GM04504 (cell line): ENCODE results near the gene ADAP1.
"Not testable (repeated sequence)": the region's sequence is repeated elsewhere in the genome, so short reads cannot be mapped to it uniquely, and the experiment has no call there.

ENCODE experiments used
- DNase-seq: peaks from one replicate; pipeline ENCODE4 v3.0.0-alpha.2; 2012; ENCODE audit warnings: low read depth

The ADAP1 gene

DNA sequence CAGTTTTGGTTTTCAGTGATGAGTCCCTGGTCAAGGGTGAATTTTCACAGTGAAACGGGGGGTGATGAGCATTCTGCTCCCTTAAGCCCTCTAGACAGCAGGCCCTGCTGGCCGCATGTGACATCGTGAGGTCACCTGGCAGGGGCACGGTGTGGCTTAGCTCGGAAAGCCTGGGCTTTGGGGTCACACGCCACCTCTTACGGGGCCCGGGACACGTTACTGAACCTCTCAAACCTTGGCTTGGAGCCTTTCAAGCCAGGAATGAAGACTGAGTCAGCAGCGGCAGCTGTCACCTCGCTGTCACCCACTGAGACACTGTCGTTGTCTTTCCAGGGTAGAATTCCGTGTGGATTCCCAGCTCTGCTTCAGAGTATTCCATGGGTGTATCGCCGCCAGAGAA is 74.0 kb downstream of the ADAP1 start:
- no peak for DNase-seq

DNA sequence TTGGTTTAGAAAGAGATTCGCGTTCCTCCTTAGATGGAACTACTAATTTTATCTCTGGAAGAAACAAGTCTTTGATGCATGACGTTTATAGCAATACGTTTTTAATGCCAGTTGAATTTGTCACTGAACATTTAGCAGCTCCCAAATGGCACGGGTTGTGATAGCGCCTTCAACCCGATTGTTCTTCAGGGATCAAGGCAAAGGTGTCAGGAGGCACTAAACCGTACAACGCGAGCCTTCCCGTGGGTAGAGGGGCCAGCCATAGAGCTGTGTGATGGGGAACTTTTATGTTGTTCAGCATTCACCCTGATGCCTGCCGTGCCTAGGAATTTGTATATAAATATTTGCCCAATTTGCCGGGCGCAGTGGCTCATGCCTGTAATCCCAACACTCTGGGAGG is 74.8 kb downstream of the ADAP1 start:
- no peak for DNase-seq

DNA sequence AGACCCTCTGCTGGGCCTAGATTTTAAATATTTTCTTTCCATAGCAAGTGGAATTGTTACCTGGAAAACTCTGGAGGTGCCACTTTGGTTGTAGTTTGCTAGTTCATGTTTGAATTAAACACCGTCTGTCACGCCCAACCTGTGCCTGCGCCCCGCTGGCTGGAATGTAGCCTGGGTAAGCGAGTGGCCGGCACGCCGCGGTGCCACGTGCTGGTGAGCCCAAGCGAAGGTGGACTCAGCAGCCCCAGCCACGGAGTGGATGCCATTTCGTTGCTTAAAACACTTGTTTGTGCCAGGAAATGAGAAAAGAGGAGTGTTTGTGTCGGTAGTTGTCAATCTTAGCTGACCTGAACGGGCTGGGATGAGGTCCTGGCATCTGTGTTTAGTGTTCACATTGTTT is 75.4 kb downstream of the ADAP1 start:
- no peak for DNase-seq

DNA sequence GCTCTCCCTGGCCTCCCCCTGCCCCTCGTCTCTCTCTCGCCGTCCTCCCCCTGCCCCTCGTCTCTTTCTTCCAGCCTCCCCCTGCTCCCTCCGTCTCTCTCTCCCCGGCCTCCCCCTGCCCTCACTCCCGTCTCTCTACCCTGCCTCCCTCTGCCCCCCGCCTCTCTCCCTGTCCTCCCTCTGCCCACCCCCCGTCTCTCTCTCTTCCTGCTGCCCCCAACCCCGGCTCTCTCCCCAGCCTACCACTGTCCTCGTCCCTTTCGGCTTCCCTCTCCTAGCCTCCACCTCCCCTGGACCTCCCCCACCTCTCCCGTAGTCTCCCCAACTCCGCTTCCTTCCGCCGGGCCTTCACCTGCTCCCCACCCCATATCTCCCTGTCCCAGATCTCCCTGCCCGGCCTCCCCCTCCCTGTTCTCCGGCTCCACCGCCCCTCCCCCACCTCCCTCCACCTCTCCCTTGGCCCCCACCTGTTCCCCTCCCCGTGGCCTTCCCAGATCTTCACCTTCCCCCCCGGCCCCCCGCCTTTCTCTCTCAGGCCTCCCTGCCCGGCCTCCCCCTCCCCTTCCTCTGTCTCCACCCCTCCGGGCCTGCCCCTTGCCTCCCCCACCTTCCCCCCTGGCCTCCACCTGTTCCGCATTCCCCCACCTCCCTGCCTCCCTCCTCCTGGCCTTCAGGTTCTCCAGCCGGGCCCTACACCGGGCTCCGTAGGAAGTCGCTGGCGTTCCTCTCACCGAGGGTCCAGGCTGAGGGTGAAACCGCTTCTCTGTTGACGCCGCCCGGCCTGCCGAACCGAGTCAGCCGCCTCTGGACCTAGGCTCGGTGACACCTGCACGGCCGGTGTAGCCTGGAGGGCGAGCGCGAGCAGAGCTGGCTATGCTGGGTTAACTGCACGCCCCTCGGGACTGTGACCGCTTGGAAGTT is 76.9 kb downstream of the ADAP1 start:
- no peak for DNase-seq

DNA sequence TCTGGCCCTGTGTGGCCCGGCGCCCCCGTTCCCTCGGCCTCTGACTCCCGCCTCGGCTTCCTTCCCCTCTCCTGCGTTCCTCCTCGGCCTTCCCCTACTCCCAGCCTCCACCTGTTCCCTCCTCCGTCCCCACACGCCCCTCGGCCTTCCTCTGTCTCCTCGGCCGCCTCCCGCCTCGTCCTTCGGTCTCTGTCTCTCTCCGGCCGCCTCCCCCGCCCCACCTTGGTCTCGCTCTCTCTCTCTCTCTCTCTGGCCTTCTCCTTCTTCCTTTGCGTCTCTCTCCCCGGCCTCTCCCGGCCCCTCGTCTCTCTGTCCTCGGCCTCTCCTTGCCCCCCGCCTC is 77.5 kb downstream of the ADAP1 start:
- DNase-seq = no peak

DNA sequence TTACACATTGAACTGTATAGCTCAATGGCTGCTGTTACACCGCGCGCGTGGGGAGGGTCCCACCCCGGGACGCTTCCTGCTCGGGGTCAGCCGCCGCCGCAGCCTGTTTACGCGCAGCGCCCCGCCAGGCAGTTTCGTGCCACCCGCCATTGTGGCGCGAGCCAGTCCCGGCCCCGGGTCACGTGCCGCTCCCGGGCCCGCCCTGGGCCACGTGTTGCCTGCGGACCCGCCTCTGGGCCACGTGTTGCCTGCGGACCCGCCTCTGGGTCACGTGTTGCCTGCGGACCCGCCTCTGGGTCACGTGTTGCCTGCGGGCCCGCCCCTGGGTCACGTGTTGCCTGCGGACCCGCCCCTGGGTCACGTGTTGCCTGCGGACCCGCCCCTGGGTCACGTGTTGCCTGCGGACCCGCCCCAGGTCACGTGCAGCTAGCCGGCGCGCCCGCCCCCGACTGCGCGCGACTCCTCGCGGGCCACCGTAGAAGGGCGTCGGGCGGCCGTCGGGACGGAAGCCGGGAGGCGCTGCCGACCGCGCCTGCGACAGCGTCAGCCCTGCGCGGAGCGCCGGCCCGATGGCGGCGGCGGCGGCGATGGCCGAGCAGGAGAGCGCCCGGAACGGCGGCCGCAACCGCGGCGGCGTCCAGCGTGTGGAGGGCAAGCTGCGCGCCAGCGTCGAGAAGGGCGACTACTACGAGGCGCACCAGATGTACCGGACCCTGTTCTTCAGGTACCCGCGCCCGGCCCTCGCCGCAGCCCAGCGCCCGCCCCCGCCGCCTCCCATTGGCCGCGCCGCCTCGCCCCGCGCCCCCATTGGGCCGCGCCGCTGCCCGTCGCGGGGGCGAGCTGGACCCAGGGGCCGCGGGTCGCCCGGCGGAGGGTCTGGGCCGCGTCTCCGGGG is 78.2 kb downstream of the ADAP1 start, which contains the start of gene GET4:
Gene GET4, plus strand, starts transcription at position 478 of the 895 bp plus-strand sequence. Its CDS starts 92 bp downstream, at position 570.
- DNase-seq = peak; percentile 90

DNA sequence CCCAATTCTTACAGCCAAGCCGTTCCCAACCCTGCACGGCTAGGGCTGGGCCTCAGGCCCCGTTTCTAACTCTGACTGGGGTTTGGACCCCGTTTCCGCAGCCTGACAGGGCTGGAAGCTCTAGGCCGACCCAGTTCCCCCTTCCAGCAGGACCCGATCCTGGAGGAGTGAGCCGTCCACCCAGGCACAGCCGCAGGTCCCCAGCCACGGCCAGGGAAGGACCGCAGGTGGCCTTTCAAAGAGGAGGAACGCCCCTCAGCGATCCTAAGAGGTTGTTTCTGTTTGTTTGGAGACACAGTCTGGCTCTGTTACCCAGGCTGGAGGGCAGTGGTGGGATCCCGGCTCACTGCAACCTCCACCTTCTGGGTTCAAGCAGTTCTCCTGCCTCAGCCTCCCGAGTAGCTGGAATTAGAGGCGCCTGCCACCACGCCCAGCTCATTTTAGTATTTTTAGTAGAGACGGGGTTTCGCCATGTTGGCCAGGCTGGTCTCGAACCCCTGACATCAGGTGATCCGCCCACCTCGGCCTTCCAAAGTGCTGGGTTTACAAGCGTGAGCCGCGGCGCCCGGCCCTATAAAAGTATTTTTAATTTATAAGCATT is 78.9 kb downstream of the ADAP1 start:
- no peak for DNase-seq

DNA sequence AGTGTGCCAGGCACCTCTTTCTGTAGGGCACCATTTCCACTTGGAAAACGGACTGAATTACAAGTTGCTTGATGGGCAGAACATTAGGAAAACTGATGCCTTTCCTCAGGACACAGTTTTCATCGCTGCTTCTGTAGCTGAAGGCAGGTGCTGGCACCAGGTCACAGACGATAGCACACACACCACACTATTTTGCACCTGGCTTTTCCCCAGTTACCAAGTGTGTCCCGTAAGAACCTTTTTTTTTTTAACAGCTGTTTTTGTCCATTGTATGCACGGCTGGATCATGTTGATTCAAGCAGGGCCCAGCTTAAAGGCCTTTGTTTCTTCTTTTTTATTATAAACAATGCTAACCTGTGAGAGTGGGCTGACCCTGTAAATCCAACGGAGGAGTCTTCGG is 79.4 kb downstream of the ADAP1 start:
- no peak for DNase-seq

DNA sequence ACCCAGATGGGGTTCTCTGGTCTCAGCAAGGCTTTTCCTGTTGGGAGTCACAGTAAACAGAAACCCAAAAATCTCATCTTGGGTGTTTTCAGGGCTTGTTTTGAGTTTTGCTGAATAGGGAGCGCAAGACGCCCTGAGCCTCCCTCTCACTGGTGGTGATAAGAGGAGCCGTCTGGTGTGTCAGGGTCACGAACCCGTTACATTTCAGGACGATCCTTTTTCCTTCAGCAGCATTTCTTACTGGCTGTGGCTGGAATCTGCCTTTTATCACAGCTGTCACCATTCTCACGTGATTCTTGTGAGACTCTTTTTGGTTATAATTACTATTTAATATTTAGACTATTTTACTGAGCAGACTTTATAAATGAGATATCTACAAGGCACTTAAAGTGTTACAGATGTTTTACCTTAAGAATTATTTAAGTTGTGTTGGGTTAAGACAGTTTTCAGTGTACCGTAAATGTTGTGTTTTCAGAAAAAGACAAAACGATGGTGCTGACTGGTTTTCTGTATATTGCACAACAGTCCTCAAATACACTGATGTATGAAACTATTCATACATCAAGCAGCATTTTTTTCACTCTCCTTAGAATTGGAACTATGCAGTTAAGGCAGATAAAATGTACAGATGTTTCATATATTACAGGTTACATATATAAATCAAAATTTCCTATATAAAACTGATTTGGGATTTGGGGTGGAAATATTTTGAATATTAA is 80.3 kb downstream of the ADAP1 start:
- no peak for DNase-seq

DNA sequence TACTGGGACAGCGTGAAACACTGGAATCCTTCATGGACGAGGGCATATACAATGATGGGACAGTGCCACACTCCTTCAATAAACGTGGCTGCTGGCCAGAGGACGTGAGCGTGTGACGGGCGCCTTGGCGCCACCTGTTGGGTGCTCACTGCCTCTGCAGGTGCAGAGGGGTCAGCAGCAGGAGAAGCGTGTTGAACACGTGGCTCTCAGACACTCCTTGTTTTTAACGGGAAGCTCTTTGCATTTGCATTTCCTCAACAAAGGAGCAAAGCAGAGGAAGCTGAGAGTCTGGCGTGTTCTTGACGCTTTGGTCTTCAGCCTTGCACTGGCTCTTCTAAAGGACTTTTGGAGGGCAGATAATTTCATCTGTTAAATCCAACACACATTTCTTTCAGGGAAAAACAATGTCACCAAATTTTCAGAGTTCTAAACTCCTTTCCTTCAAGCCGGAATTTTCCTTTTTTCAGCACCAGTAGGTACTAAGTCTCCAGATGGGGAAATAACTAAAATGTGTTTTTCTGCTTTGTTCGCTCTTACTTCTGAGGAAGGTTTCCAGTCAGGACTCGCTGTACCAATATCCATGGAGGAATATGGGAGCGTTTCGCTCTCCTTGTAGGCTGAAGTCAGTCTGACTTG is 81.0 kb downstream of the ADAP1 start:
- peak; percentile 60 for DNase-seq

DNA sequence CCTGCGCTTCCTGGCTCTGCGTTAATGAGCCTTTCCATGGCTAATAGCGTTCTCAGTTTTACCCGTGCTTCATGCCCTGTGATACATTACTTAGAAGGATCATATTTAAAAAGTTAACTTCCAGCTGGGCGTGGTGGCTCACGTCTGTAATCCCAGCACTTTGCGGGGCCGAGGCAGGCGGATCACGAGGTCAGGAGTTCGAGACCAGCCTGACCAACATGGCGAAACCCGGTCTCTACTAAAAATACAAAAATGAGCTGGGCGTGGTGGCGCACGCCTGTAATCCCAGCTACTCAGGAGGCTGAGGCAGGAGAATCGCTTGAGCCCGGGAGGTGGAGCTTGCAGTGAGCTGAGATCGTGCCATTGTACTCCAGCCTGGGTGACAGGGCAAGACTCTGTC is 81.8 kb downstream of the ADAP1 start:
- not testable (repeated sequence) for DNase-seq

DNA sequence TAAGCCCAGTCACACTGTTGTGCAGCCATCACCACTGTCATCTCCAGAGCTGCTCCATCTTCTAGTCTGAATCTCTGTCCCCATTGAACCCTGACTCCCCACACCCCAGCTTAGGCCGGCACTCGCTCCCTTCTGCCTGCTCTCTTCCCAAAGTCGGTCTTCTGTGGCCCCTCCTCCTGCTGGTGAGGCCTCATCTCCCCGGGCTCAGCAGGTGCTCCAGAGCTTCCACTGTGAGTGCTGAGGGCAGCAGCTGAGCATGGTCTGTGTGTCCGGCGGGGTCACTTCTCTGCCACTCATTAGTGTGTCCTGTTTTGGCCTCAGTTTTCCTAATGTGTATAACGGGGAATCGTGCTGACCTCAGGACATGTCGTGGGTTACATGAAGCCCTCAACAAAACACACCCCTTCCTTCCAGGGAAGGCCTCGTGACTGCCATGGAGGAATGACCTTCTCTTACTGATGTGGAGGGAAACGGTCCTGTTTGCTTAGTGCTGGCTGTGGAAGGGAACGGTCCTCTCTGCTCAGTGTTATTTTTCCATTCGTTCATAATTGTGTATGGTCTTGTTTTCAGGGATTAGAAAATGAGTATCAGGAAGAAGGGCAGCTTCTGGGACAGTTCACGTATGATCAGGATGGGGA is 82.5 kb downstream of the ADAP1 start:
- DNase-seq = no peak

DNA sequence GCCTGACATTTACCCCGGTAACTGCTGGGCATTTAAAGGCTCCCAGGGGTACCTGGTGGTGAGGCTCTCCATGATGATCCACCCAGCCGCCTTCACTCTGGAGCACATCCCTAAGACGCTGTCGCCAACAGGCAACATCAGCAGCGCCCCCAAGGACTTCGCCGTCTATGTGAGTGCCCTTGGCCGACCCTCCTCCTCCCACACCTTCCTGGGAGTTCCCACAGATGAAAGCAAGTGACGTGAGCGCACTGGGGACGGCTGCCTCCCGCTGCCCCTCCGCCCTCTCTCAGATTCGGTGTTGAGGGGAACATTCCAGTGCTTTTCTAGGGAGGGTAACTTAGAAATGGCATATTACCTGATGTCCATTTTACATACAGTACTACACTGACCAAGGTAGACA is 85.1 kb downstream of the ADAP1 start:
- no peak for DNase-seq

DNA sequence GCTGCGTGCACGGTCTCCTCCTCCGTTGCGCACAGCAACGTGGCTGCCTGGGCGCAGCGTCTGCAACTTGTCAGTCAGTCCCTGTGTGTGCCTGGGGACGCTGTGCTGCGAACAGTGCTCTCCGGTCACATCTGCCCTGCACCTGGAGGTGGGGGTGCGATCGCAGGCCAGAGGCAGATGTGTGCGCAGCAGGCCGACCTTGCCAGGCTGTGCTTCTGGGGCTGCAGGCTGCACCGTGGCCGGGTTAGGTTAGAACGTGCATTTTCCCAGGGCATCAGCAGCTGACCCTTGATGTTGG is 86.3 kb downstream of the ADAP1 start:
- no peak for DNase-seq

DNA sequence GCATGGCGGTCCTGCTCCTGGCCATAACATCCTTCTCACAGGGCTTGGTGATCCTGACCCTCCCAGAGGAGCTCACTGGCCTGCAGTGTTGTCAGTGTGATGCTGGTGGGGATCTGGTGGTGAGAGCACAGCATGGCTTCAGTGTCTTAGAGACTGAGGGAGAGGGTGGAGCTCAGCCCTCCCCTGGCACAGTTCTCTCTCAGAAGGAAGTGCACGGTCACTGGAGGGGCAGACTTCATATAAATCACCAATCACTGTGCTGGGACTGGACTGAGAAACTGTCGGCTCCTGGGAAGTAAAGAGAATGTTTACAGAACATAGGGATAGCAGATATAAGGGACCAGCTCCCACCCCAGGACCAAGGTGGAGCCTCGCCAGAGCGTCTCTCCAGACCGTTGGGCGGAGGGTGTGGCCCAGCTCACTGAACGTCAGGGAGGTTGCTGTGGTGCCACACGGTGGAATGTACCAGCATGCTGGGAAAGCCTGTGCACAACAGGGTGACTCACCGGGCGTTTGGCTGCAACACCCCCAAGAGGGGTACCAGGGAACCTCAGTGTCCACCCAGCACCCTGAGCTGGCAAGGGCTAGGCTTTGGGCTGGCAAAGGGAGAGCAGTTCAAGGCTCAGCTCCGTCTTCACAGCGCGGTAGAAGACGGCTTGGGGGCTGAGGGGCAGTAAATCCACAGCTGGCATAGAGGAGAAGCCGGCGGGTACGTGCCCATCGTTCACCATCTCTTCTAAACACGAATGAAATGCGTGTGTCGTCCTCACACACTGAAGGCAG is 86.9 kb downstream of the ADAP1 start:
- DNase-seq = peak; percentile 43

DNA sequence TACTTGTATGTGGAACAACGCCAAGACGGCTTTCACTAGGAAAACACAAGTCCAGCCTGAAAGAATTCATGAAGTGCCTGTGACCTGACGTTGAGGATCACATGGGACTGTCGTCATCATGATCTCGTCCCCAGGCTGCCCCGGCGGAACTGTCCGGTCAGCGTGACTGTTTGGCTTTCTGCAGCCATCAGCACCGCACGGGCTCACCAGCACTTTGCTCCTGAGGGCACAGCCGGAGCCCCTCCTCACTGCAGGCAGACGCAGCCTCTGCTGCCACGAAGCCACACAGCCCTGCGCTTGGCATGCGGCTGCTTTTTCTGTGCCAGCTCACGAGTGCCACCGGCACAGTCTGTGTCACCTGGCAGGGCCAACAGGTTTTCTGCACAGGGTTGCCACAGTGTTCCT is 87.5 kb downstream of the ADAP1 start:
- DNase-seq = peak; percentile 68

DNA sequence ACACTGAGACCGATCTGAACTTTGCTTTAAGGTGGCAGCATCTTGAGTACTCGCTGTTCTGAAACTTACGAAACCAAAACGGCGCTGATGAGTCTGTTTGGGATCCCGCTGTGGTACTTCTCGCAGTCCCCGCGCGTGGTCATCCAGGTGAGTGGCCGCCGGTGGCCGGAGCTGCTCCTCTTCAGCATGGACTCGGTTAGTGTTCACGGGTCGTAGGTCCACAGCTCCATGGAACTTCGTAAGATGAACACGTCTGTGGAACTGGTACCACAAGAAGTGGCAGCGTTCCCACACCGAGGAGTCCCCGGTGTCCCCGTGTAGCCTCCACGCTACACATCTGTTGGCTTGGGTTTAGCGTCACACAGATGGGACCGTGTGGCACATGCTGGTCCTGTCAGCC is 88.6 kb downstream of the ADAP1 start:
- no peak for DNase-seq

DNA sequence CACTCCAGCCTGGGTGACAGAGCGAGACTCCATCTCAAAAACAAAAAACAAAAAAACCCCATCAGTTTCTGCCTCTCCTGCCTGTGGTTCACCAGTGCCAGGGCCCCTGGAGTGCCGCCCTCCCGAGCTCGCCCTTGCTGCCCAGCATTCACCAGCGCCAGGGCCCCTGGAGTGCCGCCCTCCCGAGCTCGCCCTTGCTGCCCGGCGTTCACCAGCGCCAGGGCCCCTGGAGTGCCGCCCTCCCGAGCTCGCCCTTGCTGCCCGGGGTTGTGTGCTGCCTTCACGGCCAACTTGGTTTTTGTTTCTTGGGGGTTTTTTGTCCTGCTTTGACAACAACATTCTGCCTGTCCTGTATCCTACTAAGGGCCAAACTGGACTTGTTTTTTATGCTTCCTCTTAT is 91.4 kb downstream of the ADAP1 start:
- no peak for DNase-seq

DNA sequence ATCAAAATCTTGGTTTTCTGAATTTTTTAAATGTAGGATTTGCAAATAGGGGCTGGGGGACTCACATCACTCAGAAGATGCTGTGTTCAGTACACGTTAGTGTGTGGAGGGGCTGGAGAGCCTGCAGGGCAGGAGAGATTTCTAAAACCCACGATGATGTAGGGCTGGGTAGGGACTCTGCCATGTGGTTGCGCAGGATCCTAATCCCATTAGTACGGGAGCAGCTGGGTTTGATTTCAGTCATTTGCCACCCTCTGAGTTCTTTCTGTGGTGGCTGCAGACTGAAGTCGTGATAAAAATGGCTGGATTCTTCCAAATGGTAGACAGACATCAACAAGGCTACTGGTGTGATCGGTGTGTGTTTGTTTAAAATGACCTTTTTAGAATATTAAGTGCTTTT is 92.3 kb downstream of the ADAP1 start:
- no peak for DNase-seq

DNA sequence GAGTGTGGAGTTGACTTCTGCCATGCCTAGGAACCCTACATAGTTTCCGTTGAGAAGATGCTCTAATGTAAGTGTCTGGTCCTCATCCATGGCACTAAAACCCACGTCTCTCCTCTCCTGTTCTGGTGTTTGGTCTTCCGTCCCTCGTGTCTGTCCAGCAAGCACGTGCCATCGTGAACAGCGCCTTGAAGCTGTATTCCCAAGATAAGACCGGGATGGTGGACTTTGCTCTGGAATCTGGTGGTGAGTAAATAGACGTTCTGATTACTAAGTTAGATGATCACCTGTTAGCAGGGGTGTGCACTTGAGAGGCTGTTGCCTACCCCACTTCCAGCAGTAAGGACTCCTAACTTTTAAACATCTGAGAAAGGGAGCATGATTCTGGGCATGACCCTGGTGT is 93.3 kb downstream of the ADAP1 start:
- no peak for DNase-seq
